Aorta (tissue), 5 donors: ENCODE measurements around the gene SLC15A4. TPM values are rescaled to one million over a fixed set of nuclear protein-coding genes. Genes with fewer than 3 reads are reported as not detected.

Experiments used
- ATAC-seq: fragments of 200-7000 bp; cut with Tn5 transposase; one replicate; pipeline ENCODE4 v1.9.1; 2022; ENCODE audit warnings: moderate library complexity; ENCODE audit not compliant: low FRiP score
- DNase-seq, 2 donors: peaks; one replicate each; pipeline ENCODE4 v3.0.0-alpha.2; 2020
- H3K27ac ChIP-seq, 2 donors: one replicate each; pipeline ENCODE4 v1.5.1; 2013; ENCODE audit warnings: low read length in 2 of 2, mild to moderate bottlenecking in 2 of 2, moderate library complexity in 2 of 2, control low read depth in 1 of 2, inconsistent platforms in 1 of 2, low read depth in 1 of 2
- H3K27me3 ChIP-seq, 2 donors: one replicate each; pipeline ENCODE4 v1.6.1; 2013; ENCODE audit warnings: control low read depth in 1 of 2, low read length in 1 of 2, mild to moderate bottlenecking in 1 of 2, moderate library complexity in 1 of 2; ENCODE audit not compliant: insufficient read depth in 2 of 2, control insufficient read depth in 1 of 2
- H3K36me3 ChIP-seq, 2 donors: one replicate each; pipeline ENCODE4 v1.6.1; 2013; ENCODE audit warnings: control low read depth in 1 of 2, low read length in 1 of 2, mild to moderate bottlenecking in 1 of 2; ENCODE audit not compliant: insufficient read depth in 2 of 2, control insufficient read depth in 1 of 2
- H3K4me1 ChIP-seq, 2 donors: one replicate each; pipeline ENCODE4 v1.6.1; 2013; ENCODE audit warnings: low read length in 2 of 2, control low read depth in 1 of 2, mild to moderate bottlenecking in 1 of 2, moderate library complexity in 1 of 2; ENCODE audit not compliant: insufficient read depth in 2 of 2, control insufficient read depth in 1 of 2
- H3K4me3 ChIP-seq, 2 donors: one replicate each; pipeline ENCODE4 v1.5.1; 2013; ENCODE audit warnings: low read length in 2 of 2, control low read depth in 1 of 2, mild to moderate bottlenecking in 1 of 2
- H3K9me3 ChIP-seq: one replicate; pipeline ENCODE4 v1.6.1; 2013; ENCODE audit warnings: mild to moderate bottlenecking, low read length; ENCODE audit not compliant: control insufficient read depth
- WGBS, 2 donors: extraction: QIAGEN DNeasy Blood & Tissue Kit; methylation state at CpG; one replicate each; pipeline ENCODE4 v1.1.7; 2013; 5-methylcytosine and 5-hydroxymethylcytosine counted together
- intact Hi-C, 2 donors: fragments of 100-400 bp; cut with DNase I; formaldehyde crosslinking; loops; one replicate each; pipeline versions ENCODE4 v1.14.2 to v1.15.0; 2022
- polyA plus RNA-seq, 2 donors: library from polyadenylated mRNA; stranded (reverse); fragments of 200-250 nt; gene quantifications; one replicate each; pipeline ENCODE4 v1.2.3, GENCODE V29; 2013
- total RNA-seq, 2 donors: library from RNA; stranded (reverse); fragmentation: NEBNext Ultra II Directional; extraction: Animal tissue kit (Norgen Biotek cat#: 25700); gene quantifications; one replicate each; pipeline ENCODE4 v1.2.1, GENCODE V29; 2021
- donor health status: healthy with polysubstance abuse.
- donor health status: Bipolar disorder and iron deficiency.
- donor health status: DM: no; HTN: no; CAD: no.
- donor health status: DM: no; HTN: no; CAD: no.
- donor health status: DM: yes; HTN: yes; CAD: no.

SLC15A4 gene
- total and polyA plus RNA-seq, 4 donors, result 16.0 to 38.6 (median 28.7) TPM

- no peaks in the 10 kb centered on the region for H3K4me1 ChIP-seq
- no peaks in the 10 kb centered on the region for H3K9me3 ChIP-seq
- DNase-seq, result no peak
- no peak overlapping the region for H3K4me3 ChIP-seq
- no peaks in the 10 kb centered on the region for H3K36me3 ChIP-seq
- H3K27ac ChIP-seq, result no peak overlapping the region
- ATAC-seq, result no peak
- intact Hi-C loops, result no loop called here
- WGBS, 2 donors, result 57 to 65% methylated on average over 12 of the region's 12 CpGs
- no peaks in the 10 kb centered on the region for H3K27me3 ChIP-seq
Measured at GRCh38 chr12:128766738-128767501, 56.8 kb downstream of the SLC15A4 start.

GRCh38 chr12:128763395-128763794 is 60.4 kb downstream of the SLC15A4 start:
- no peaks in the 10 kb centered on the region for H3K4me1 ChIP-seq
- no peak for ATAC-seq
- H3K27me3 ChIP-seq, result no peaks in the 10 kb centered on the region
- H3K27ac ChIP-seq, result no peak overlapping the region
- H3K9me3 ChIP-seq, result no peaks in the 10 kb centered on the region
- 72 to 80% methylated on average over 9 of the region's 9 CpGs for WGBS, 2 donors
- intact Hi-C loops, result no loop called here
- H3K4me3 ChIP-seq, result no peak overlapping the region
- no peak for DNase-seq
- H3K36me3 ChIP-seq, result no peaks in the 10 kb centered on the region

- no peak overlapping the region for H3K4me3 ChIP-seq
- ATAC-seq (no peak), DNase-seq (no peak)
- H3K27me3 ChIP-seq, result peaks cover 0 to 3% of the 10 kb centered on the region in 2 donors
- H3K9me3 ChIP-seq, result peaks cover under 1% of the 10 kb centered on the region
- no peak overlapping the region for H3K27ac ChIP-seq
- intact Hi-C loops, result no loop called here
- WGBS, 2 donors, result 27 to 39% methylated on average over 4 of the region's 4 CpGs
- no peaks in the 10 kb centered on the region for H3K36me3 ChIP-seq
- no peaks in the 10 kb centered on the region for H3K4me1 ChIP-seq
Measured at GRCh38 chr12:128761379-128761790, 62.4 kb downstream of the SLC15A4 start.

DNA sequence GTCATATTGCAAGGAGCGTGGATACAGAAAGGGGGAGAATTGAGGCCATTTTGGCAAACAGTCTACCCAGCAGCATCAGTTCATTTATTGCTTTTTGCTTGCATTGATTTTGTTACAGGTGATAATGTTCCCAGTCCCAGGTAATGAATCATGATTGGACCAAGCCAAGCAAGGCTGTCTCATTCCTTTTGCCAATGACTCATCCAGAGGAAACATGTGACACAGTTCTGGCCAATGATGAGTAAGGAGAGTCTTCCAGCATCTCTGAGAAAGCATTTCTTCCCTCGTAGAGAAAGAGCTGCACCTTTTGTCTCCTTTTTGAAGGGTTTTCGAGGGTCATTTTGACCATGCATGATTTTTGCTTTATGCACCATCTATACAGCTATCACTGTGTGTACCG is 68.2 kb downstream of the SLC15A4 start:
- ATAC-seq (no peak), DNase-seq (no peak)
- H3K27me3 ChIP-seq, result peaks cover 3 to 4% of the 10 kb centered on the region in 2 donors
- no peak overlapping the region for H3K4me3 ChIP-seq
- 76 to 82% methylated on average over 4 of the region's 4 CpGs for WGBS, 2 donors
- peaks cover 1% of the 10 kb centered on the region for H3K9me3 ChIP-seq
- H3K27ac ChIP-seq, result no peak overlapping the region
- no peaks in the 10 kb centered on the region for H3K4me1 ChIP-seq
- intact Hi-C loops, result no loop called here
- H3K36me3 ChIP-seq, result no peaks in the 10 kb centered on the region

DNA sequence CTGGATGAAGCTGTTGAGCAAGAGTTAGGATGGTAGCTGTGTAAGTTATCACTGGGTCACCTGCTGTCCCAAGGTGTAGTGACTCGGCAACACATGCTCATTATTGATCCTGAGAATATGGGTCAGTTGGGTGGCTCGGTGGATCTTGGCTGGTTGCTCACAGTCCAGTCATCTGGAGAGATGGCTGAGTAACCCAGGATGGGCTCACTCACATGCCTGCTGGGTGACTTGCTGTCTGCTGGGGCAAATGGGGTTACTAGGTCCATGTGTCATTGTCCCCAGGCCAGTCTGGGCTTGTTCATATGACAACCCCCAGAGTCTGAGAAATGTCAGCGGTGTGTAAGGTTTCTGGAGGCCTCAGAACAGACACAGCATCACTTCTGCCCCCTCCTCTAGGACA is 69.5 kb downstream of the SLC15A4 start:
- peaks cover 1% of the 10 kb centered on the region for H3K9me3 ChIP-seq
- DNase-seq, result no peak
- no peak for ATAC-seq
- 78 to 87% methylated on average over 3 of the region's 3 CpGs for WGBS, 2 donors
- no peak overlapping the region for H3K27ac ChIP-seq
- H3K27me3 ChIP-seq, result peaks cover 3 to 5% of the 10 kb centered on the region in 2 donors
- H3K4me1 ChIP-seq, result no peaks in the 10 kb centered on the region
- H3K36me3 ChIP-seq, result no peaks in the 10 kb centered on the region
- intact Hi-C loops, result no loop called here
- no peak overlapping the region for H3K4me3 ChIP-seq

GRCh38 chr12:128753438-128753837 is 70.3 kb downstream of the SLC15A4 start:
- intact Hi-C loops, result no loop called here
- whole genome bisulfite sequencing, 2 donors, result 38 to 41% methylated on average over 4 of the region's 4 CpGs
- peaks cover 3 to 5% of the 10 kb centered on the region in 2 donors for H3K27me3 ChIP-seq

GRCh38 chr12:128752386-128752785 is 71.4 kb downstream of the SLC15A4 start:
- no peak for DNase-seq
- no peaks in the 10 kb centered on the region for H3K36me3 ChIP-seq
- no peak overlapping the region for H3K4me3 ChIP-seq
- no peaks in the 10 kb centered on the region for H3K4me1 ChIP-seq
- no peak overlapping the region for H3K27ac ChIP-seq
- H3K9me3 ChIP-seq, result peaks cover 1% of the 10 kb centered on the region
- WGBS, 2 donors, result 70 to 79% methylated on average over 5 of the region's 5 CpGs
- intact Hi-C loops, result no loop called here
- peaks cover 0 to 5% of the 10 kb centered on the region in 2 donors for H3K27me3 ChIP-seq
- no peak for ATAC-seq

More at GRCh38 chr12:128753438-128753837, 70.3 kb downstream of the SLC15A4 start:
- ATAC-seq (no peak), DNase-seq (no peak)
- Histone ChIP-seq H3K9me3 (peaks cover 1% of the 10 kb centered on the region), H3K36me3 (no peaks in the 10 kb centered on the region), H3K4me1 (no peaks in the 10 kb centered on the region), H3K4me3 (no peak overlapping the region), H3K27ac (no peak overlapping the region)

- H3K27ac ChIP-seq, result no peak overlapping the region
- H3K4me3 ChIP-seq, result no peak overlapping the region
- no peak for ATAC-seq
- WGBS, 2 donors, result 67 to 73% methylated on average over 13 of the region's 13 CpGs
- intact Hi-C loops, result no loop called here
- no peaks in the 10 kb centered on the region for H3K9me3 ChIP-seq
- H3K4me1 ChIP-seq, result no peaks in the 10 kb centered on the region
- H3K36me3 ChIP-seq, result no peaks in the 10 kb centered on the region
- H3K27me3 ChIP-seq, result peaks cover 0 to 5% of the 10 kb centered on the region in 2 donors
- DNase-seq, result no peak
Measured at GRCh38 chr12:128747441-128747840, 76.3 kb downstream of the SLC15A4 start.
